Mesothelial cell of epicardium (in vitro differentiated cells): ENCODE data around the gene MRPL51. TPM values are rescaled to one million over a fixed set of nuclear protein-coding genes. Genes with fewer than 3 reads are reported as not detected.

Experiments
- DNase-seq, 2 experiments: peaks; one replicate each; pipeline ENCODE4 v3.0.0; 2021; ENCODE audit warnings: low spot score in 2 of 2; ENCODE audit not compliant: unreplicated experiment in 2 of 2
- H3K27ac Mint-ChIP-seq: 2 replicates; pipeline ENCODE4 v1.8.0; 2021; ENCODE audit warnings: mixed read lengths
- H3K27me3 Mint-ChIP-seq: 2 replicates; pipeline ENCODE4 v1.8.0; 2021; ENCODE audit warnings: low read depth, mixed read lengths
- H3K36me3 Mint-ChIP-seq: 2 replicates; pipeline ENCODE4 v1.8.0; 2021; ENCODE audit warnings: mixed read lengths
- H3K4me1 Mint-ChIP-seq: 2 replicates; pipeline ENCODE4 v1.8.0; 2021; ENCODE audit warnings: mixed read lengths
- H3K4me3 Mint-ChIP-seq: 2 replicates; pipeline ENCODE4 v1.8.0; 2021; ENCODE audit warnings: mild to moderate bottlenecking, moderate library complexity, mixed read lengths
- H3K9me3 Mint-ChIP-seq: 2 replicates; pipeline ENCODE4 v1.8.0; 2021; ENCODE audit warnings: mixed read lengths
- total RNA-seq: library from RNA; stranded (reverse); gene quantifications from 3 replicates; pipeline ENCODE4 v1.2.1, GENCODE V29; 2021
- TF ChIP-seq, protein P1 (sequence below): fragments of 200-600 bp; sonication (generic); IDR thresholded peaks from one replicate; pipeline ENCODE4 v1.5.0; 2021; ENCODE audit warnings: antibody characterized with exemption; ENCODE audit not compliant: unreplicated experiment

Gene MRPL51
- total RNA-seq, 1 donor from 2014 or later = 137 TPM

DNA sequence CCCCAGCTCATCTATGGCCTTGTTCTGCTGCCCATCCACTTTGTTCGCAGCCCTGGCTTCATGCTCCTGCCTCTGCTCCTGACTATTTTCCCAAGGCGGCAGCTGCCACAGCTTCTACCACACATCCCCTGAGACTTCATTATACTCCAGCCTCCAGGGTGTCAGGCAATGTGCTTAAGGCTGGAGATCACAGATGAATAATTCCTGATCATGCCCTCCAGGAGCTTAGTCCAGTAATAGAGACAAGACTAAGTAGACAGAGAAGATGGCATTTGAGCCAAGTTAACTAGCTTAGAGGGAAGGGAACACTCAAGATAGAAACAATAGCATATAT is 34.1 kb downstream of the MRPL51 start:
- Mint-ChIP-seq H3K4me3 (no peak overlapping the region), H3K27me3 (no peaks in the 10 kb centered on the region), H3K27ac (no peak overlapping the region), H3K9me3 (no peaks in the 10 kb centered on the region), H3K36me3 (peaks cover 5% of the 10 kb centered on the region), H3K4me1 (no peaks in the 10 kb centered on the region)
- no peak for DNase-seq
- TF ChIP-seq, protein P1, sequence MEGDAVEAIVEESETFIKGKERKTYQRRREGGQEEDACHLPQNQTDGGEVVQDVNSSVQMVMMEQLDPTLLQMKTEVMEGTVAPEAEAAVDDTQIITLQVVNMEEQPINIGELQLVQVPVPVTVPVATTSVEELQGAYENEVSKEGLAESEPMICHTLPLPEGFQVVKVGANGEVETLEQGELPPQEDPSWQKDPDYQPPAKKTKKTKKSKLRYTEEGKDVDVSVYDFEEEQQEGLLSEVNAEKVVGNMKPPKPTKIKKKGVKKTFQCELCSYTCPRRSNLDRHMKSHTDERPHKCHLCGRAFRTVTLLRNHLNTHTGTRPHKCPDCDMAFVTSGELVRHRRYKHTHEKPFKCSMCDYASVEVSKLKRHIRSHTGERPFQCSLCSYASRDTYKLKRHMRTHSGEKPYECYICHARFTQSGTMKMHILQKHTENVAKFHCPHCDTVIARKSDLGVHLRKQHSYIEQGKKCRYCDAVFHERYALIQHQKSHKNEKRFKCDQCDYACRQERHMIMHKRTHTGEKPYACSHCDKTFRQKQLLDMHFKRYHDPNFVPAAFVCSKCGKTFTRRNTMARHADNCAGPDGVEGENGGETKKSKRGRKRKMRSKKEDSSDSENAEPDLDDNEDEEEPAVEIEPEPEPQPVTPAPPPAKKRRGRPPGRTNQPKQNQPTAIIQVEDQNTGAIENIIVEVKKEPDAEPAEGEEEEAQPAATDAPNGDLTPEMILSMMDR = no peak

- no peak overlapping the region for H3K27ac Mint-ChIP-seq
- no peak for DNase-seq
Observed at GRCh38 chr12:6458281-6459003, 34.6 kb downstream of the MRPL51 start.

GRCh38 chr12:6457220-6457945 is 35.7 kb downstream of the MRPL51 start:
- peaks cover 5% of the 10 kb centered on the region for H3K36me3 Mint-ChIP-seq
- H3K4me1 Mint-ChIP-seq = peaks cover 3% of the 10 kb centered on the region
- H3K27me3 Mint-ChIP-seq = no peaks in the 10 kb centered on the region
- no peak overlapping the region for H3K27ac Mint-ChIP-seq
- H3K9me3 Mint-ChIP-seq = no peaks in the 10 kb centered on the region
- H3K4me3 Mint-ChIP-seq = no peak overlapping the region
- DNase-seq = no peak
- TF ChIP-seq, protein P1 = no peak

More at GRCh38 chr12:6458281-6459003, 34.6 kb downstream of the MRPL51 start:
- Mint-ChIP-seq H3K9me3 (no peaks in the 10 kb centered on the region), H3K36me3 (peaks cover 5% of the 10 kb centered on the region), H3K4me3 (no peak overlapping the region), H3K27me3 (no peaks in the 10 kb centered on the region), H3K4me1 (no peaks in the 10 kb centered on the region)
- TF ChIP-seq, protein P1 = no peak

- Mint-ChIP-seq H3K4me1 (peaks cover 26% of the 10 kb centered on the region), H3K9me3 (no peaks in the 10 kb centered on the region), H3K4me3 (no peak overlapping the region), H3K27ac (peak overlapping the region; percentile 93), H3K36me3 (peaks cover 2% of the 10 kb centered on the region), H3K27me3 (no peaks in the 10 kb centered on the region)
- TF ChIP-seq, protein P1 = no peak
- no peak for DNase-seq
Observed at GRCh38 chr12:6452944-6453630, 40.0 kb downstream of the MRPL51 start.

DNA sequence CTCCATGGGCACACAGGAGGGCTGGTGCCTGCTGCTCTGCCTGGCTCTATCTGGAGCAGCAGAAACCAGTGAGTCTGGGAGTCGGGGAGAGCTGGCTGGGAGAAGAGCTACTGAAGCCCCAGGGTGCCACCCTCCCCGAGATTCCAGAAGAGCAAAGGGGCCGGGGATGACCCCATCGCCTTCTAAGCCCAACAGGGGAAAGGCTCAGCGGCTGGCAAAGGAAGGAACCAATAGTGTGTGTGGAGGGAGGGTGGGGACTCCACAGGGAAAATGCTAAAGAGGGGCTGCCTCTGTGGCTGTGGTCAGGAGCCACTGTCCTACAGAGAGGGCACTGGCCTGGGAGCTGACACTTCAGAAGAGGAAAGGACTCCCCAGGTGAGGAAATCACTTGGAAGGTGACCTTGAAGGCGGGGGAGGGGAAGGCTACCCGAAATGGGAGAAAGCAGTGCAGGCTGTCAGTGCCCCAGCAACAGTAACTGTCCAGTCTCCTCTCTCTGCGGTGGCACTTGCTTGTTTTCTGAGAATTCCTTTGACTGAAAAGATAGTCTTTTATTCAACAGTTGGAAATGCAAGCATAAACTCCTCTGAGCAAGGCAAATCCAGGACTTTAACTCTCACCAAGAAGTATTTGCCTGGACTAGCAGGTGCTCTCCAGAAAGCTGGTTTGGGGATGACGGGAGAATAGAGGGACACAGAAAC is 40.7 kb downstream of the MRPL51 start:
- H3K27me3 Mint-ChIP-seq = no peaks in the 10 kb centered on the region
- no peak for DNase-seq
- H3K4me1 Mint-ChIP-seq = peaks cover 26% of the 10 kb centered on the region
- peak overlapping the region; percentile 78 for H3K4me3 Mint-ChIP-seq
- TF ChIP-seq, protein P1 = no peak
- no peaks in the 10 kb centered on the region for H3K9me3 Mint-ChIP-seq
- peaks cover 3% of the 10 kb centered on the region for H3K36me3 Mint-ChIP-seq
- peak overlapping the region; percentile 93 for H3K27ac Mint-ChIP-seq
